HG02870 (cell line): ENCODE measurements around the gene MEGF11.
"Not testable (repeated sequence)": the region's sequence is repeated elsewhere in the genome, so short reads cannot be mapped to it uniquely, and the experiment has no call there.

ENCODE experiments used
- ATAC-seq: cut with Tn5 transposase; IDR thresholded peaks from one replicate; pipeline ENCODE4 v1.9.1; 2021; ENCODE audit warnings: mild to moderate bottlenecking, moderate library complexity; ENCODE audit not compliant: unreplicated experiment

The MEGF11 gene

DNA sequence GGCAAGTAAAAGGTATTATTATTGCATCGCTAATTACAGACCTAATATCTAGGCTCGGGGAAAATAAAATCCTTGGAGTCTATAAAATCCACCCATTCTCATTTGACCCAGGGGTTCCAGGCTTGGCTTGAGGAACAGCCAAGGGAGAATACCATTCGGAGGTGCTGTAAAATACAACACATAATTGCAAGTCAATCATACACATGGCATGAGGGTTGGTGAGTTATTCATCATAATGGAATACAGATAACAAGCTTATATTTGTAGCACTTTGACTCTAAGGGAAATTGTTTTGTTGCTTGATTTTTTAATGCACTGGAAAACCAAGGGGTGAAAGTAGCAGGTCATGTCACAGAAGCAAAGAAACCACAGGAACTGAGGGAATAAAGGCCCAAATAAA lies 23.0 kb upstream of the MEGF11 start:
- ATAC-seq: no peak

DNA sequence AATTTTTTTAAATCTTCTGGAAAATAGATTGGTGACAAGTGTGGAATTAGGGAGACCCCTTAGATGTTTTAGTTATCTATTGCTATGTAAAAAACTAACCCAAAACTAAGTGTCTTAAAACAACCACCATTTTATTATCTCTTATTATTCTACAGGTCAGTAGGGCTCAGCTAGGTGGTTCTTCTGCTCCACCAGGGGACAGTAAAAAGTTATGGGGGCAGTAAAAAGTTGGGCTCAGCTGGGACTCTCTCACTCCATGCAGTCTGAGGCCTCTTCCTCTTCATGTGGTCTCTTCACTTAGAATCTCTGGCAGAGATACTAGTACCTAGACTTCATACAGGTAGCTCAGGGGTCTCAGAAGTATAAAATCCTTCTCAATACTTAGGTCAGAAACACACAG lies 21.8 kb upstream of the MEGF11 start:
- ATAC-seq: no peak

DNA sequence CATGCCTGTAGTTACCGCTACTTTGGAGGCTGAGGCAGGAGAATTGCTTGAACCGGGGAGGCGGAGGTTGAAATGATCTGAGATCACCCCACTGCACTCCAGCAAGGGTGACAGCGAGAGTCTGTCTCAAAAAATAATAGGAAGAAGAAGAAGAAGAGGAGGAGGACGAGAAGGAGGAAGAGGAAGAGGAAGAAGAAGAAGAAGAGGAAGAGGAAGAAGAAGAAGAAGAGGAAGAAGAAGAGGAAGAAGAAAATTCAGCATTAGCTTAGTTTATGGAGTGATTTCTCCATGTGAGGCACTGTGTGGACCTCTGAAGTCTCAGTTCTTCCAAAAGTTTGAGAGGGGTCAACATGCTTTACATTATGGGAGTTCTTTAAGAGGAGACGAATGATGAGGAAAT lies 17.4 kb upstream of the MEGF11 start:
- no peak for ATAC-seq

DNA sequence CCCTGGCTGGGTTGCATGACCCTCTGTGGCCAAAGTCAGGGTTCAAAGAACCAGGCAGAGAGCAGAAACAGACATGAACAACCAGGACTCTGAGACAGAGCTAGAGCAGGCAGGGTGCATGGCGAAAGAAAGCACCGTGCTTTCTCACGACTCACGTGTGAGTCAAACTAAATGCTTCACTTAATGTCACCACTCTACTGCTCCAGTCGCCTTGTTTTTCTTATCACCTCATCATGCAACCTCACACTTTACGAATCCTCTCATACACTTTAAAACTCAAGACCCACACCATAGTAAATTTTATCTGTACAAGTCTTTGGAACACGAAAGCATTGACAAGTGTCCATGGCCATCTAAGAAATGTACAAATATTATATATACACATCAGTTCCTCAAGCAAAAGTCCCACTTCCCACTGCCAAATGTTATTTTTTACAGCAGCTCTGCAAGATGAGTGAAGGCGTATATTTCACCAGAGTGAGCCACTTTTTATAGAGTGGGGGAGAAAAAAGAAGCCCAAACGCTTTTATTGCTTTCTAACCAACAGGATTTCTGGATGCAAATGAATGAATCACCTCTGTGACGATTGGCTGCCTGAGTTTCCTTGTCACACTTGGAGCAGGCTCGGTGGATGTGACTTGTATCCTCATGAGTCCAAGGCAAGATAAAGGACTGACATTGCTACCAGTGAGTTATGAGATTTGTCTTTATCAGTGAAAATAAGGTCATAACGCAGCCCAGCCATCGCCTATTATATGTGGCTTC lies 16.0 kb upstream of the MEGF11 start:
- no peak for ATAC-seq

DNA sequence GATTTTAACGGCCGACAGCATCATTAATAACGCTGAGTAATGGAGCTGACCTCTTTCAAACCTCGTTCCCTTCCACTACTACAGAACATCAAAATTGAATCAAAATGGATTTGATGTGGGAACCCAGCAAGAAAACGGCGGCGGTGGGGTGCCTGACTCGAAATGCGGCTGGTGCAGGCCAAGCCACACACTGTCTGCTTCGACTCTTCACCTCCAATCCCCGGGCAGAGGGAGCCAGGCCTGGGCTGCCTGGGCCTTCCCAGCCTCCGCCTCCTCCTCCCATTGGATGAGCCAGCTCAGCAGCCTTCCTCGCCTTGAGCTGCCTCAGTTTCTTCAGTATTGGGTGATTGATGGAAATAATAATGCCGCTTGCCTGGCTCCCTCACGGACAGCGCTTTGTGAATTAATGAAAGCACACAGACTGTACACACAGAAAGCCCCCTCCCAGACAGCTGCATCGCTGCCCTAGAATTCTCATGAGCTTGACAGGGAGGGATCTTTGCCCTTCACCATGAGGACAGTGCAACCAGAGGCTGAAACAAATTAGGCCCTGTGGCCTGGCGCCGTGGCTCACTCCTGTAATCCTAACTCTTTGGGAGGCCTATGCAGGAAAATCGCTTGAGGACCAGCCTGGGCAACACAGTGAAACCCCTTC lies 11.4 kb upstream of the MEGF11 start:
- ATAC-seq: no peak

DNA sequence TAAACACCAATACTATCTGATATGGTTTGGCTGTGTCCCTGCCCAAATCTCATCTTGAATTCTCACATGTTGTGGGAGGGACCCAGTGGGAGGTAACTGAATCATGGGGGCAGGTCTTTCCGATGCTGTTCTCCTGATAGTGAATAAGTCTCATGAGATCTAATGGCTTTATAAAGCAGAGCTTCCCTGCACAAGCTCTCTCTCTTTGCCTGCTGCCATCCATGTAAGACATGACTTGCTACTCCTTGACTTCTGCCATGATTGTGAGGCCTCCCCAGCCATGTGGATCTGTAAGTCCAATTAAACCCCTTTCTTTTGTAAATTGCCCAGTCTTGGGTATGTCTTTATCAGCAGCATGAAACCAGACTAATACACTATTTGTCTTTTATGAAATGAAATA lies 9.3 kb upstream of the MEGF11 start:
- not testable (repeated sequence) for ATAC-seq

DNA sequence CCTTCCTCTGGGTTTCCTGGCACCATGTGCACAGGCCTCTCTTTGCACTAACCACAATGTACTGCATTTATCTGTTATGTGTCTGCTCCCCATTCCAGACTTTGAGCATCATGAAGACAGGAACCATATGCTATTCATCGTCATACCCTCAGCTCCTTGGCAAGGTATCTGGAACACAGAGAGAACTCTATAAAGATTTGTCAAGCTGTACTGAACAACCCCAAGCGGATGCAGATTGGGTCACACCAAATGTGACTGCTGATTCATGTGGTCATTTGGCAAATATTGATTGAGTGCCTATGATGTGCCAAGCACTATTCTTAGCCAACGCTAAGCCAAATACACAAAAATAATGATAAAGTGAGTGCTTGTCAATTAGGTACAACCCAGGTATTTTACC lies 7.5 kb upstream of the MEGF11 start:
- ATAC-seq: no peak

DNA sequence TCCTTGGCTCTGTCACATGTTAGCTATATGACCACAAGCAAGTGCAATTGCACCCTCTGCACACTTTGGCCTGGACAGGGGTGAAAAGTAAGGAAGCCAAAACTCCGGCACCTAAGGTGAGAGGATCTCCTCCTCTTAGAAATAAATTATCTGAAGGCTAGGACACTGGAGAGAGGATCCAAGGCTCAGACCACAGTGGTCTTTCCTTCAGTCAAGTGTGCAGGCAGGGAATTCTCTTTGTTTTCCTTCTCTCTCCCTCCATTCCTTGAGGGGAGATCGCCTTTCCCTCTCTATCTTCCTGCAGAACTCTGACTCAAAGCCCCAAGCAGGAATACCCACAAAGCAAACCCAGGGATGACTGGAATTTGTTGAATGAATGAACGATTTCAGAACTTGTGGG lies 3.1 kb upstream of the MEGF11 start:
- ATAC-seq: no peak

DNA sequence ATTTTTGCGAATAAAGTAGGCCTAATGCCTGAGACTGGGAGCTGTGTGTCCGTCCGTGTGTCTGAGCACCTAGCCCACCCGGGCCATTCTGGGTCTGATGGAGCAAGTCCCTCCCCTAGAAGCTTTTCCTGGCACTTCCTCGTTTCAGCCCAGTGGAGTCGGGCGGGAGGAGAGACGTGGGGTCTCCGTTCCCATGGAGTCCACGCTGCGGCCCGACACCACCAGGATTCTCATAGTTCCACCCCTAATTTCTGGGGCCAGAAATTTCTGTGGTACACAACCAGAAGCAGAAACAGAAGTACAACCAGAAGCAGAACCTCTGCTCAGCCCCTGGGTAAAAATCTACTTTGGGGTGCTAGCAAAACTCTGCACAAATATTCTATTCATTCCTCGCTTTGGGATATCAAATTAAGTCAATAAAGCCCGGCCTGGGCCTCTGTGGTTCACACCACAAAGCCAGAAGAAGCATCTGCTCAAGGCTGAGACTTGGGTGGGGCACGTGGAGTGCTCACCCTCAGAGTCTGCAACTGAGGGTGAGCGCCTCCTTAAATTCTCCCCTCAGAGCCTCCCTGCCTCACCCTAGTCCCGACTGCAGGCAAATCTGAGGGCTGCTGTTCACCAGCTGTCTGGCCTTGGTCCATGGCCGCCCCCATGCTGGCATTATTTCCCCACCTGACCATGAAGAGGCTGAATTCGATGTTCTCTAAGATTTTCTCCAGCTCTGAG lies 1.6 kb upstream of the MEGF11 start:
- ATAC-seq: no peak

DNA sequence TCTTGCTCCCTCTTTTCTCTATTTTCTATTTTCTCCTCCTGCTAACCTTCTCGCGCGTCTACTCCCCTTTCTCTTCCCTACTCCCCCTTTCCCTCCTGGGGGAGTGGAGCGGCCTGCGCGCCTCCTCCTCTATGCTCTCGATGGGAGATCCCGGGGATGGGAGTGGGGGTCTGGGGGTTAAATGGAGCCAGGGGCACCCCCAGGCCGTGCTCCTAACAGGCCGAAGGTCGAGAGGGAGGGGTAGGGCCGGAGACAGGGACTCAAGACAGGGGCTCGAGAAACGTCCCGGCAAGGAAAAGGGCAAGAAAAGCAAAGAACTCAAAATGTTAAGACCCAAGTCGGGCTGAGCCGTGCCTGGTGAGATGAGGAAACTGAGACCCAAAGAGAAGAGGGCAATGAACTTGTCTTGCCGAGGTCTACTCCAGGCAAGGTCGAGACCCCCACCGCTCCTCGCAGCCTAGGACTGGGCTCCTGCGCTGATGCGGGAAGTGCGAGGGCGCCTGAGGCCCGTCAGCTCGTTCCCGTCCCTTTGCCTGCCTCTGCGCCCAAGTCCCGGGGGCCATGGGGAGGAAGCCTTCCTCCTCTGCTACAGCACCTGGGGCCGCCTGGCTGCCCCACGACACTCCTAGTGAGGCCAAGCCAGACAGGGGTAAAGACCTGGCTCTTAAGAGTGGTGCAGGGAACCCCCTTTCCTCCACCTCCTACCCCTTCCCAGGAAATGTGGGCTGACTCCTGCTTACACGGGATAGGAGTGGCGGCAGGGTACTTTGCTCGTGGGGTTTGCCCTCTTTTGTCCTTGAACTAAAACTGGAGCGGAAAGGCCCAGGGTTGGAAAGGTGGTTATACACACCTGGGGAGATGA lies 770 bp upstream of the MEGF11 start:
- no peak for ATAC-seq

DNA sequence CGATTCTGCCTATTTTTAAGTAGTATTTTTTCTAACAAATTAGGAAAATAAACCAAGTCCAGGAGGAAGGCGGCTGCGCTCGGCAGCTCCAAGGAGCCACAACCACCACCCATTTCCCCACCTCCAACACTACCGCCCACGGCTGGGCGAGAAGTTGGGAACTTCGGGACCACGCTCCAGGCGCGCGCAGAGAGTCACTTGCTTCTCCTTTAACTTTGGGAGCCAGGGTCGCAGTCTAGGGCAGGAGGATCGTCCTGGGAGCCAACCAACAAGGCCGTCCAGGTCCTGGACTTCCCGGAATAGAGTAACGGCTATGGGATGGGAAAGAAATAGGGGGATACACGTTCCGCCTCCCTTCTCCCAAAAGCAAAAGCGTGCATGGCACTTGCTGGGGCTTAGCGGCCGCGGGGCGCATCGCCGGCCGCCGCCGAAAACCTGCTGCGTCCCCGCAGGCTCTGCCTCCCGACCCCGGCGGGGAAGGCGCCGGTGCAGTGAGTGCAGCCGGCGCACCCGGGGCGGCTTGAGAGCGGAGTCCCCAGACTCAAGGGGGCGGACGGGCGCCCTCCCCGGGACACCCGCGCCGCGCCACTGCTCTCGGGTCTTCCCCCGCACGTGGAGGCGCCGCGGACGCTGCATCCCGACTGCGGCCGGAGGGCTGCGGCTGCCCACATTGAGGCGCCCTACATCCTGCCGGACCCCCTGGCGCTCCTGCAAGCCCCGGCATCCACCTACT lies 699 bp downstream of the MEGF11 start:
- no peak for ATAC-seq

DNA sequence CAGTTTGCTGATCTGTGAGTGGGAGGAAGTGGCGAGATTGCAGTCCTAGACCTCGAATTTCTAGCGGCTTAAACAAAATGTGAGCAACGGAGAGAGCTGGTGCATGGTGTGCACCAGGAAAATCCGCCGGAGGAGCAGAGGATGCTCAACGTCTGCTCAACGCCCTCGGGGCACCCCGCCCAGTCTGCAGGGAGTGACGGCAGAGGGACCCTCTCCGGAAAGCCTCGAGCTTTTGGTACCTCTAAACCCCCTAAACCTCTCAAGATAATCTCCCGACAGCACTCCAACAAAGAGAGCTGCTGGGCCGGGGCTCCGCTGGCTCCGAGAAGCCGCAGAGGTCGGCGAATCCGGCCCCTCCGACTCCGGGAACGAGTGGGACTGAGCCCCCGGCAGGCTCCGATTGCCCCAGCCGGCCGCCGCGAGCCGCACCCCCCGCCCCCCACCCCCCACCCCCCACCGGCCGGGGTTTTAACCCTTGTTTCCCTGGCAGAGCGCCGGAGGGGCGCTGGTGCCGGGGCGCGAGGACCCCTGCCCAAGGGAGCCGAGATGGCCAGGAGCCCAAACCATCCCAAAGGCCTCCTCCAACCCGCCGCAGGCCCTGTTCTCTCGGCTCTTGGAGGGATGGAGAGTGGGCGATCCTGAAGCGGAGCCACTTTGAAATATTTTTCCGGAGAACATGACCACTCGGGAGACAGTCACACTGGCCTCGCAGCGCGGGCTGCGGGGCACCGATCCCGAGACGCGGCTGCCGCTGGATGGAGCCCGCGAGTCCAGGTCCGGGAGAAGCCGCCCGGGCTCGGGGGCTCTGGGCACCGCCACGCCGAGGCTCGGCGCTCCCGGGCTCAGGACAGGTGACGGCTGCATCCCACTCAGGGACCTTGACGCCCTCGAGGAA lies 1.5 kb downstream of the MEGF11 start:
- no peak for ATAC-seq

DNA sequence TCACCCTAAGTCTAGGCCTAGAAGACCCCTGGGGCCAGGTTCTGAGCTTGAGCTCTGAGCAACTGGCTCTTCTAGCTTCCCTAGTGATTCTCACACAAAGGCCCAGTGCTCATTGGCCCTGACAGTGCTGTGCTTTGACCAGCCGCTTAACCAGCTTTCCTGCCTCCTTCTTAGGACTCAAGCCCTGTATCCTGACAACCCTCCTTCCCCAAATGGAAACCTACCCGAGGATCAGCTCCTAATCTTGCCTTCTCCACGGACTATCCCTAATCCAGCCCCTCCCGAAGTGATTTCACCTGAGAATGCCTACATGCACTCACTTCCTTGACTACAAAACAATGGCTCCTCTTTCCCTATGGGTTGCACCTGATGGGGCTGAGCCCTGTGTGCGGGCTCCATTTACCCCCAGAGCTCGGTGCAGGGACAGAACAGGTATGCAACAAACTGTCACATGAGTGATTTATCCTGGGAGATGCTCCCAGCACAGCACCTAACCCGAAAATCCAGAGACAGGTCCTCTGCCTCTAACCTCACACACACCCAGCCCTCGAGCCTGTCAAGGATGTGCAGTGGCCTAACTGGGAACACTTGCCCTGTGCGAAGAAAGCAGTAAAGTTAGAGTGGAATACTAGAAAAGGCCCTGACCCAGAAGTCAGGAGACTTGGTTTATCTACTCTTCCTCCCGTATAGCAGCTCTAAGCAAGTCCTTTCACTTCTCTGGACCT lies 2.3 kb downstream of the MEGF11 start:
- no peak for ATAC-seq

DNA sequence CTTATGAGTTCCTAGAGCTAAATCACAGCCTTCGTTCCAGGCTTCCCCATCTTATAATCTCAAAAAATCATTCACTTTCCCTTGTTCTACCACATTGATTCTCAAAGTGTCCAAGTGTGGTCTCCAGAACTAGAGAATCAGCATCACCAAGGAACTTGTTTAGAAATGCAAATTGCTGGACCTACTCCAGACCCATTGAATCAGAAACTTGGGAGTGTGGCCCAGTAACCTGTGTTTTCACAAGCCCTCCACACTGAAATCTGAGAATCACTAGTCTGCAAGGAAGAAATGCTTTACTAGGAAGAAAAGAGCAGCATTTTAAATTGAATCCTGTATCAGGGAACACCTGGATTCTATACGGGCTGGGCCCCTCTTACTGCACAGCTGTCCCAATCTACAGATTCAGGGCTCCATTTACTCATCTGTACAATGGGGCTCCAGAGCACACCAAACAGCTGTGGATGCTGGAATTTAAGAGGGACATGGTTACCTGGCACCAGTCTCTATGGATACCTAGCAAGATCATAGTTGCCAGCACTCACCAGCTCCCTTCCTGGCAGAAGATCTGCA lies 3.9 kb downstream of the MEGF11 start:
- ATAC-seq: no peak

DNA sequence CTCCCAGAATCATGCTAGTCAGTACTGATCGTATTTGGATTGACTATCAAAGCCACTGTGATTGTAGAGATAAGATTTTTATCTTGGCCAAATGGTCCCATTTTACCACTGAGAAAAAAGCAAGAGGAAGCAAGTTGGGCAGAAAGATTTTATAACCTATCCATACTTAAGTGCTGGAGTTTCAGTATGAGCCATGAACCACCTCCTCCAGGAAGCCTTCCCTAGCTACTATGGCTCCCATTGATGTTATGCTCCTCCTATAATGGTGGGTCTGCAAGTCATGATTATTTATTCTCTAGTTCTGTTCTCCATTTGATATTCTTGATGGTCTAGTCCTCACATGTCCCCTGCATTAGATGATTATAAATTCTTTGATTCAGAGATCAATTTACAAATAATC lies 6.6 kb downstream of the MEGF11 start:
- ATAC-seq: no peak

DNA sequence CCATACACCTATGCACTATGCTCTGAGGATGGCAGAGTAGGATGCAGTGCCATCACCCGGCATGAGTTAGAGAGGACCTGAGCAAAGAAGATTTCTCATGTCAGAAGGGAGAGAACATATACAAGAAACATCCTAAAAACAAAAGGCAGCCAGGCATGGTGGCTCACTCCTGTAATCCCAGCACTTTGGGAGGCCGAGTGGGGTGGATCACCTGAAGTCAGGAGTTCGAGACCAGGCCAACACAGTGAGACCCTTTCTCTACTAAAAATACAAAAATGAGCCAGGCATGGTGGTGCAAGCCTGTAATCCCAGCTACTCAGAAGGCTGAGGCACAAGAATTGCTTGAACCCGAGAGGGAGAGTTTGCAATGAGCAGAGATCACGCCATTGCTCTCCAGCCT lies 7.7 kb downstream of the MEGF11 start:
- ATAC-seq: not testable (repeated sequence)

DNA sequence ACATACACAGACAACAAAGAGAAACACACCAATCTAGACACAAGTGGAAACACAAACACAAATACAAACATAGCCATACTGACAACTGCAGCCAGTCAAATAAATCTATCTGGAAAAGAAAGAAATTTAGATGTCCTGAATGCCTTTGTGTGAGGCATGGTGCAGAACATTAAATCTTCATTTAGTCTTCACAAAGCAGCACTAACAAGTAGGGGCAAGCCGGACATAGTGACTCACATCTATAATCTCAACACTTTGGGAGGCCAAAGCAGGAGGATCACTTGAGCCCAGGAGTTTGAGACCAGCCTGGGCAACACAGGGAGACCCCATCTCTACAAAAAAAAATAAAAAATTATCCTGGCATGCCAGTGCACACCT lies 11.7 kb downstream of the MEGF11 start:
- no peak for ATAC-seq

DNA sequence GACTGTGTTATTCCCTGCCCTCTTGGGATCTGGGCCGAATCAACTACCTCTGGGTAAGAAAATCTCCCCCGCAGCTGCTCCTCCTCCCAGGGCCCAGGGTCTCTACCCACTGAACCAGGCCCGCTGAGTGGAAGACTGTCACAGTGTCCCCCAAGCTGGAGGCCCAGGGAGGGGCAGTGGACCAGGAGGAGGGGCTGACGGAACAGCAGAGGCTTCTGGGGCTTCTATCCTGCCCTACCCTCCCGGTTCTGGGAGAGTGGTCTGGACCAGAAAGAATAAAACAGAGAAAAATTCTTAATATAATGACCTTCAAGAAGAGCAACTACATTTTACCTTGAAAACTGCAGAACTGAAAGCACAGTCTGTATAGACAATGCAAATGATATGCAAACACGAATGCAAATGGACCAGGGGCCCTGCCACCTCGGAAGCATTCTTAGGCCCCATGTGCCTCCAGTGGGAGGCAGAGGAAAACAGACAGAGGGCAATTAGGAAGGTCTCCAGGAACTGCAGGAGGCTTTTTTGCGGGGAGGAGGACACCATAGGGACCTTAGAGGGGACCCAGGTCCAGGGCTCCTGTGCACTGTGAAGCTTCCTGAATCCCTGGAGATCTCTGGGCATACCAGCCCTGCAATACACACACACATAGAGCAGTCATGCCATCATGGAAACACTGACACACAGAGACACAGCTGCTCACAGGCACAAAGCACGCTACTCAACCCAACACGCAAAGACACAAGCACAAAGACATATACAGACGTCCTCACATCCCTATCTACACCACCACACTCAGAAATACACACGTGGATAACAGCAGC lies 12.3 kb downstream of the MEGF11 start:
- ATAC-seq: no peak
